OCI-LY1 (cell line): Measurements from ENCODE around the gene WIPF1.

Experiments
- H2AFZ ChIP-seq: fragments of 200-600 bp; sonication (generic), shearing (Covaris generic); 2 replicates; pipeline ENCODE4 v1.6.0; 2014; ENCODE audit warnings: antibody characterized with exemption, mild to moderate bottlenecking, low read length
- H3F3A ChIP-seq: fragments of 200-600 bp; sonication (generic), shearing (Covaris generic); 2 replicates; pipeline ENCODE4 v1.6.0; 2014; ENCODE audit warnings: mild to moderate bottlenecking, antibody characterized with exemption, low read length, moderate library complexity; ENCODE audit not compliant: insufficient read depth
- H3K27ac ChIP-seq: fragments of 200-600 bp; sonication (generic); 2 replicates; pipeline ENCODE4 v1.5.1; 2014; ENCODE audit warnings: low read length, mixed run types, mild to moderate bottlenecking, low read depth; ENCODE audit not compliant: poor library complexity, severe bottlenecking
- H3K27me3 ChIP-seq: fragments of 200-600 bp; sonication (generic); 2 replicates; pipeline ENCODE4 v1.6.0; 2014; ENCODE audit warnings: antibody characterized with exemption, mild to moderate bottlenecking, low read length, moderate library complexity; ENCODE audit not compliant: insufficient read depth
- H3K36me3 ChIP-seq: fragments of 200-600 bp; sonication (generic); 2 replicates; pipeline ENCODE4 v1.6.1; 2014; ENCODE audit warnings: mild to moderate bottlenecking, antibody characterized with exemption, low read length, moderate library complexity, mixed read lengths; ENCODE audit not compliant: insufficient read depth
- H3K4me1 ChIP-seq: fragments of 200-600 bp; sonication (generic); 2 replicates; pipeline ENCODE4 v1.5.1; 2014; ENCODE audit warnings: mild to moderate bottlenecking, low read length, moderate library complexity; ENCODE audit not compliant: insufficient read depth, severe bottlenecking
- H3K4me2 ChIP-seq: fragments of 200-600 bp; sonication (generic), shearing (Covaris generic); 2 replicates; pipeline ENCODE4 v1.6.1; 2014; ENCODE audit warnings: low read length
- H3K4me3 ChIP-seq: fragments of 200-600 bp; sonication (generic); 2 replicates; pipeline ENCODE4 v1.5.1; 2014; ENCODE audit warnings: low read length, low read depth, mild to moderate bottlenecking, mixed read lengths; ENCODE audit not compliant: poor library complexity, severe bottlenecking
- H3K79me2 ChIP-seq: fragments of 200-600 bp; shearing (Covaris generic); 2 replicates; pipeline ENCODE4 v1.6.1; 2016; ENCODE audit warnings: mixed run types, low read length, mixed read lengths; ENCODE audit not compliant: insufficient read depth
- H3K9ac ChIP-seq: fragments of 200-600 bp; sonication (generic), shearing (Covaris generic); 2 replicates; pipeline ENCODE4 v1.6.1; 2014; ENCODE audit warnings: mild to moderate bottlenecking, low read length, mixed read lengths
- H3K9me2 ChIP-seq: fragments of 200-600 bp; sonication (generic), shearing (Covaris generic); 2 replicates; pipeline ENCODE4 v1.6.1; 2014; ENCODE audit warnings: low read depth, mild to moderate bottlenecking, low read length, mixed read lengths
- H3K9me3 ChIP-seq: fragments of 200-600 bp; shearing (Covaris generic); 2 replicates; pipeline ENCODE4 v1.6.1; 2014; ENCODE audit warnings: low read length, mixed read lengths
- H4K20me1 ChIP-seq: fragments of 200-600 bp; sonication (generic), shearing (Covaris generic); 2 replicates; pipeline ENCODE4 v1.6.0; 2016; ENCODE audit warnings: mild to moderate bottlenecking, low read length; ENCODE audit not compliant: insufficient read depth
- EZH2 ChIP-seq: fragments of 200-600 bp; sonication (generic), shearing (Covaris generic); IDR thresholded peaks from 2 replicates; pipeline ENCODE4 v1.8.0; 2017; ENCODE audit warnings: borderline replicate concordance, mixed run types, mild to moderate bottlenecking, antibody characterized with exemption, low read length, moderate library complexity, mixed read lengths
- TF ChIP-seq, protein P1 (sequence below): fragments of 200-600 bp; sonication (generic), shearing (Covaris generic); IDR thresholded peaks from 2 replicates; pipeline ENCODE4 v1.5.1; 2017; ENCODE audit warnings: mild to moderate bottlenecking, antibody characterized with exemption, low read length, moderate library complexity, mixed read lengths

WIPF1 gene

DNA sequence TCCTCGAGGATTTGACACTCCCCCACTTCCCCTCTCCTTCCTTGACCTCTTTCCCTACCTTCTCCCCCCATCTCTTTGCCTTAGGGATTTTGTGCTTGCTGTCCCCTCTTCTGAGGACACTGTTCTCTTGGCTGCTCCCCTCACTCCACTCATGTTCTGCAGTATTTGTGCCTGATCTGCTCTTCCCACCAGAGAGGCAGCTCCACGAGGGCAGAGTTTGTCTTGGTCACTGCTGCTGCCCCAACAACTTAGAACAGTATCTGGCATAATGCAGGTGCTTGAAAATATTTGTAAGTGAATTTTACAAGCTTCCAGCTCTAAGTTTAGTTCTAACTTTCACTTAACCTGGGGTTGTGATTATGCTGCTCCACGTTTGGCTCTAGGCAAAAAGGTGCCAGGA, 10.0 kb upstream of the WIPF1 start:
- no peak overlapping the region for H2AFZ ChIP-seq
- TF ChIP-seq, protein P1, sequence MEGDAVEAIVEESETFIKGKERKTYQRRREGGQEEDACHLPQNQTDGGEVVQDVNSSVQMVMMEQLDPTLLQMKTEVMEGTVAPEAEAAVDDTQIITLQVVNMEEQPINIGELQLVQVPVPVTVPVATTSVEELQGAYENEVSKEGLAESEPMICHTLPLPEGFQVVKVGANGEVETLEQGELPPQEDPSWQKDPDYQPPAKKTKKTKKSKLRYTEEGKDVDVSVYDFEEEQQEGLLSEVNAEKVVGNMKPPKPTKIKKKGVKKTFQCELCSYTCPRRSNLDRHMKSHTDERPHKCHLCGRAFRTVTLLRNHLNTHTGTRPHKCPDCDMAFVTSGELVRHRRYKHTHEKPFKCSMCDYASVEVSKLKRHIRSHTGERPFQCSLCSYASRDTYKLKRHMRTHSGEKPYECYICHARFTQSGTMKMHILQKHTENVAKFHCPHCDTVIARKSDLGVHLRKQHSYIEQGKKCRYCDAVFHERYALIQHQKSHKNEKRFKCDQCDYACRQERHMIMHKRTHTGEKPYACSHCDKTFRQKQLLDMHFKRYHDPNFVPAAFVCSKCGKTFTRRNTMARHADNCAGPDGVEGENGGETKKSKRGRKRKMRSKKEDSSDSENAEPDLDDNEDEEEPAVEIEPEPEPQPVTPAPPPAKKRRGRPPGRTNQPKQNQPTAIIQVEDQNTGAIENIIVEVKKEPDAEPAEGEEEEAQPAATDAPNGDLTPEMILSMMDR = no peak
- TF ChIP-seq EZH2 = no peak
- no peaks in the 10 kb centered on the region for H3K79me2 ChIP-seq
- no peaks in the 10 kb centered on the region for H3K9me3 ChIP-seq
- peak overlapping the region; percentile 95 for H3K27ac ChIP-seq
- no peaks in the 10 kb centered on the region for H3K27me3 ChIP-seq
- no peak overlapping the region for H3K4me3 ChIP-seq
- no peak overlapping the region; the same call in 1 of the 2 replicates for H3K4me2 ChIP-seq
- H3K9ac ChIP-seq = no peak overlapping the region; the same call in 1 of the 2 replicates
- no peaks in the 10 kb centered on the region for H3K9me2 ChIP-seq
- H4K20me1 ChIP-seq = no peaks in the 10 kb centered on the region
- no peaks in the 10 kb centered on the region for H3F3A ChIP-seq
- H3K4me1 ChIP-seq = peaks cover 80% of the 10 kb centered on the region
- H3K36me3 ChIP-seq = no peaks in the 10 kb centered on the region

DNA sequence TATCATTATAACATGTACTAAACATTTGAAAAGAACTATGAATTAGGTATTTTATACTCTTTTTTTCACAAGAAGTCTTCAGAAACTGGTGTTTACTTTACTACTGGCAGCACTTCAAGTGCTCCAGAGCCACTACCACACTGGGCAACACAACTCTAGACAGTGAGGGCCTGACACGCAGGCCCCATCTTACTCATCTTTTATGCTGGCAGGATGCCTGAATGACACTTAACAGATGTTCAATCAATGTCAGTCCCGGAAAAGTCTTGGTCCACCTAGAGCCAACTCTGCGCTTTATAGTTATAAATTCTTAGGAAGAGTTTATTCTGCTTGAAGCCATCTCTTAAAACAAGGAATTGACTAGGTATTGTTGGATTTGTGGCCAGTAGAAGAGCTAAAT, 8.7 kb upstream of the WIPF1 start:
- Histone ChIP-seq H3K27ac (peak overlapping the region; percentile 71), H3K27me3 (no peaks in the 10 kb centered on the region), H4K20me1 (no peaks in the 10 kb centered on the region), H3K9ac (peak overlapping the region; percentile 31; the same call in 1 of the 2 replicates), H2AFZ (no peak overlapping the region), H3K9me3 (no peaks in the 10 kb centered on the region), H3K79me2 (no peaks in the 10 kb centered on the region), H3K4me1 (peaks cover 76% of the 10 kb centered on the region), H3F3A (no peaks in the 10 kb centered on the region), H3K36me3 (no peaks in the 10 kb centered on the region), H3K9me2 (no peaks in the 10 kb centered on the region), H3K4me3 (no peak overlapping the region), H3K4me2 (peak overlapping the region; percentile 4; the same call in 1 of the 2 replicates)
- TF ChIP-seq EZH2 = no peak

DNA sequence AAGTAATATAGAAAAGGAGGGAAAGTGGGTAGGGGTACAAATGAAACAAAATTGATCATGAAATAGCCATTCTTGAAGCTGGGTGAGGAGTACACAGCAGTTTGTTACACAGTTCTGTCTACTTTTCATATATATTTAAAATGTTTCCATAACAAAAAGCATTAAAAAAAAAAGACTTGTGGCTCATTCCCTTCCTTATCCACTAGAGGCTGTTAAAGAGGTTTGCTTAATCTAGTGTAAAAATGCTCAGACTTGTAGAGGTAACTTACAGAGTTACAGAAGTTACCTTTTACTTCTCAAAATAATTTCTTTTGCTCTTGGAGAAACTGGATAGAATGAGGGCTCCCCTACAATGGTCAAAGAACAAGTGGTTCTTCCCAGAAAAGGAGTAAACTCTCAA, 8.1 kb upstream of the WIPF1 start:
- Histone ChIP-seq H3K79me2 (no peaks in the 10 kb centered on the region), H3K4me1 (peaks cover 76% of the 10 kb centered on the region), H3K9me2 (no peaks in the 10 kb centered on the region), H3K4me2 (peak overlapping the region; percentile 4; the same call in 1 of the 2 replicates), H3K4me3 (no peak overlapping the region), H3K9ac (peak overlapping the region; percentile 31; the same call in 1 of the 2 replicates), H3K9me3 (no peaks in the 10 kb centered on the region), H2AFZ (no peak overlapping the region), H3K36me3 (no peaks in the 10 kb centered on the region), H4K20me1 (no peaks in the 10 kb centered on the region), H3K27me3 (no peaks in the 10 kb centered on the region), H3F3A (no peaks in the 10 kb centered on the region), H3K27ac (peak overlapping the region; percentile 71)
- TF ChIP-seq EZH2 = no peak
- TF ChIP-seq, protein P1 = peak; percentile 61

DNA sequence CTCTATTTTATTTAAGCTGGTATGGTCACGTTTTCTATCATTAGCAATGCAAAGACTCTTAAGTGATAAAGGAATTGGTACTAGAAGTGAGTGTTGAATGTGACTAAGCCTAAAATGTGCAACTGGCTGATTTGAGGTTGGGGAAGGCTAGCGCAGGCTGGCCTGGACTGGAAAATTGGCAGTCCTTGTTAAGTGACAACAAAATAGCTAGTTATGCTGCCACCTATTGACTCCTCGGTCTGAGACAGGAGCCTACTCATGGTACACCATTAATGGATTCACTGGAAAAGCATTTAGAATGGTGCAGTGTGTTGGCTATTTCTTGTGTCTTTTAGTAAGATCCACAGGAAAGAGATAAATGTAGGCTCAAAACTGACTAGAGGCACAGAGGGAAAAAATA, 5.7 kb upstream of the WIPF1 start:
- H3K9me3 ChIP-seq = no peaks in the 10 kb centered on the region
- H3K9me2 ChIP-seq = no peaks in the 10 kb centered on the region
- peak overlapping the region; percentile 98 for H3K27ac ChIP-seq
- H3K4me3 ChIP-seq = no peak overlapping the region
- TF ChIP-seq EZH2 = no peak
- TF ChIP-seq, protein P1 = peak; percentile 85
- no peak overlapping the region for H3K4me2 ChIP-seq
- no peaks in the 10 kb centered on the region for H3K27me3 ChIP-seq
- no peaks in the 10 kb centered on the region for H4K20me1 ChIP-seq
- peaks cover 76% of the 10 kb centered on the region for H3K4me1 ChIP-seq
- H2AFZ ChIP-seq = no peak overlapping the region
- H3K79me2 ChIP-seq = no peaks in the 10 kb centered on the region
- H3F3A ChIP-seq = no peaks in the 10 kb centered on the region
- H3K36me3 ChIP-seq = no peaks in the 10 kb centered on the region
- H3K9ac ChIP-seq = no peak overlapping the region
